Prostate gland (tissue), 2 donors: Measurements from ENCODE around the gene COX14.

Experiments used
- POLR2A ChIP-seq: fragments of 450-650 bp; IDR thresholded peaks from one replicate; pipeline ENCODE4 v1.6.1; 2016; ENCODE audit warnings: antibody characterized with exemption, mild to moderate bottlenecking
- TF ChIP-seq, protein P1 (sequence below), 4 experiments: fragments of 200-600 bp in 2 of 4; fragments of 450-650 bp in 2 of 4; sonication (generic) in 2 of 4; IDR thresholded peaks; 1 replicate in 3 of 4; 2 replicates in 1 of 4; pipeline ENCODE4 v1.5.1; 2016 to 2019; ENCODE audit warnings: antibody characterized with exemption in 4 of 4, mild to moderate bottlenecking in 2 of 4, moderate library complexity in 2 of 4

GRCh38 chr12:50100561-50100960 is 11.5 kb upstream of the COX14 start:
- no peak for TF ChIP-seq POLR2A
- TF ChIP-seq, protein P1, sequence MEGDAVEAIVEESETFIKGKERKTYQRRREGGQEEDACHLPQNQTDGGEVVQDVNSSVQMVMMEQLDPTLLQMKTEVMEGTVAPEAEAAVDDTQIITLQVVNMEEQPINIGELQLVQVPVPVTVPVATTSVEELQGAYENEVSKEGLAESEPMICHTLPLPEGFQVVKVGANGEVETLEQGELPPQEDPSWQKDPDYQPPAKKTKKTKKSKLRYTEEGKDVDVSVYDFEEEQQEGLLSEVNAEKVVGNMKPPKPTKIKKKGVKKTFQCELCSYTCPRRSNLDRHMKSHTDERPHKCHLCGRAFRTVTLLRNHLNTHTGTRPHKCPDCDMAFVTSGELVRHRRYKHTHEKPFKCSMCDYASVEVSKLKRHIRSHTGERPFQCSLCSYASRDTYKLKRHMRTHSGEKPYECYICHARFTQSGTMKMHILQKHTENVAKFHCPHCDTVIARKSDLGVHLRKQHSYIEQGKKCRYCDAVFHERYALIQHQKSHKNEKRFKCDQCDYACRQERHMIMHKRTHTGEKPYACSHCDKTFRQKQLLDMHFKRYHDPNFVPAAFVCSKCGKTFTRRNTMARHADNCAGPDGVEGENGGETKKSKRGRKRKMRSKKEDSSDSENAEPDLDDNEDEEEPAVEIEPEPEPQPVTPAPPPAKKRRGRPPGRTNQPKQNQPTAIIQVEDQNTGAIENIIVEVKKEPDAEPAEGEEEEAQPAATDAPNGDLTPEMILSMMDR (IDR thresholded peaks at IDR 0.05) = no peak
